ENCODE results near the gene PMM2. TPM values are rescaled to one million over a fixed set of nuclear protein-coding genes. Genes with fewer than 3 reads are reported as not detected.
A peak's percentile ranks its signal among the peaks of the same experiment; 100 is the strongest.

PMM2 gene
- total and polyA plus RNA-seq, 2 experiments from 2014 or later, result 28.4 to 31.3 TPM

DNA sequence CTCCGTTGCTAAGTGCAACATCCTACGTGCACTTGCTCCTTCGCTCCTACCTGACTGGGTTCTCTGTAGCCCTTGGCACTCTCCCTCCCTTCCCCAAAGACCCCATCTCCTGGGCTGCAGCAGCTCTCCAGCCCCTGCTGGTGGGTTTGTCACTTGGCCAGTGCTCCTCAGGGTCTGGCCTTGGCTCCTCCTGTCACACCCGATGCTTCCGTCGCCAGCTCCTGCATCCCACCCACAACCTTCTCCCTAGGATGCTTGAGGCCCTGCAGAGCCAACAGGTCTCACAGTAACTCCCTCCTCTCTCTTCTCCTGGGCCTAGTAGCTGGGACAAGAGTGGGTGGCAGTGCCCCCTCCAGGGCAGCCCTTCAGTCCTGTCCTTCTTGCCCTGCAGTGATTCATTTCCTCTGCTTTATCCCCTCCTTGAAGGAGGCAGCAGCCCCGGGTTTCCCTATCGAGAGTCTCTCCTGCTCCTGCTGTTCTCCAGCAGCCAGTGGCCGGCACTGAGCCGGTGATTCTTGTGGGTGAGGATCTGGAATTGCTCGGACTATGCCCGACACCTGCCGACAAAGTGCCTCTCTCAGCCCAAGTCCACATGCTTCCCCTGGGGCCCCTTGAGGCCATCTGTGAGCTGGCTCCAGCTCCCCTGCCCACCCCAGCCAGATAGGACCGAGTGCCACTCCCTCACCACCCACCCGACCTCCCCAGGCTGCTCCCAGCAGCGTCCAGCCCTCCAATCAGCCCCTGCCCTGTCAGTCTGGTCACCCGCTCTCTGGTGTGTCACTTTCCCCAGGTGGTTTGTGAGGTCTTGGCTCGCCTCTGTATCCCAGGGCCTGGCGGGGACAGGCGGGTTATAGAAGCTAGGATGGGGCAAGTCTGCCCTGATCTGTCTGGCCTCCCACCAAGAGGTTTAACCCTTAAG, 88.3 kb downstream of the PMM2 start:
- no peak for TF ChIP-seq EZH2phosphoT487 (IDR thresholded peaks at IDR 0.05; ENCODE audit: low read depth, severe bottlenecking, unreplicated experiment)
- TF ChIP-seq, protein P1, sequence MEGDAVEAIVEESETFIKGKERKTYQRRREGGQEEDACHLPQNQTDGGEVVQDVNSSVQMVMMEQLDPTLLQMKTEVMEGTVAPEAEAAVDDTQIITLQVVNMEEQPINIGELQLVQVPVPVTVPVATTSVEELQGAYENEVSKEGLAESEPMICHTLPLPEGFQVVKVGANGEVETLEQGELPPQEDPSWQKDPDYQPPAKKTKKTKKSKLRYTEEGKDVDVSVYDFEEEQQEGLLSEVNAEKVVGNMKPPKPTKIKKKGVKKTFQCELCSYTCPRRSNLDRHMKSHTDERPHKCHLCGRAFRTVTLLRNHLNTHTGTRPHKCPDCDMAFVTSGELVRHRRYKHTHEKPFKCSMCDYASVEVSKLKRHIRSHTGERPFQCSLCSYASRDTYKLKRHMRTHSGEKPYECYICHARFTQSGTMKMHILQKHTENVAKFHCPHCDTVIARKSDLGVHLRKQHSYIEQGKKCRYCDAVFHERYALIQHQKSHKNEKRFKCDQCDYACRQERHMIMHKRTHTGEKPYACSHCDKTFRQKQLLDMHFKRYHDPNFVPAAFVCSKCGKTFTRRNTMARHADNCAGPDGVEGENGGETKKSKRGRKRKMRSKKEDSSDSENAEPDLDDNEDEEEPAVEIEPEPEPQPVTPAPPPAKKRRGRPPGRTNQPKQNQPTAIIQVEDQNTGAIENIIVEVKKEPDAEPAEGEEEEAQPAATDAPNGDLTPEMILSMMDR (IDR thresholded peaks at IDR 0.05; ENCODE audit: poor library complexity), result peak; percentile 4
- peak overlapping the region; percentile 53 for H3K4me2 ChIP-seq
- 38% methylated on average over 18 of the region's 20 CpGs for WGBS (ENCODE audit: low lambda C conversion rate, missing lambda C conversion rate)

DNA sequence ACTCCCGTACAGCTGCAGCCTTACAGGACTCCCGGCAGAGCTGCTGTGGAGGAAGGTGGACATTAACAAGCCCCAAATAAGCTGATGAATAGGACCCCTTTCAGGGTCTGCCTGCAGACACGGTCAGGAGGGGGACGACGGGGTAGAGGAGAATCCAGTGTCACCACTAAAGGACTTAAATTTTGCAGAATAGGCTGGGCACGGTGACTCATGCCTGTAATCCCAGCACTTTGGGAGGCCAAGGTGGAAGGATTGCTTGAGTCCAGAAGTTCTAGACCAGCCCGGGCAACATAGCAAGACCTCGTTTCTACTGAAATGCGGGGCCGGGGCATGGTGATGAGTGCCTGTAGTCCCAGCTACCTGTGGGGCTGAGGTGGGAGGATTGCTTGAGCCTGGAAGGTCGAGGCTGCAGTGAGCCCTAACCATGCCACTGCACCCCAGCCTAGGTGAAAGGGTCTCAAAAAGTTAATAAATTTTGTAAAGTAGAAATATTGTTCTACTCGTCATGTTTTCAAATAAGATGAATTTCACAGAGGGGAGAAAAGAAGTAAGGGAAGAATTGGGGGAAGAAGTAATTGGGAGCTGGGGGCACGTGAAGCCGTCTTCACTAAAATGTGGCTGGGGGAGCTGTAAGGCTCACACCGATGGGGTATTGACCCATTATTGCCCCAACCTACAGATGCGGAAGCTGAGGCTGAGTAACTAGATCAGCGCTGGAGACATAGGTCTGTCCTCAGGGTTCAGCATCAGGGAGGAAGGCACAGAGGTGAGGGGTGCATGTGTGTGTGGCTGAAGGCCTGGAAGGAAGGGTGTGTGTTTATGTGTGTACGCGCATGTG, 89.2 kb downstream of the PMM2 start:
- no peak overlapping the region for H2AFZ ChIP-seq
- no peak overlapping the region for H3K4me3 ChIP-seq
- no peaks in the 10 kb centered on the region for H3K9me2 ChIP-seq (replicated peaks; ENCODE audit: insufficient read depth)
- peaks cover 25% of the 10 kb centered on the region for H3K4me1 ChIP-seq (ENCODE audit: insufficient read depth)
- no peak overlapping the region for H3K4me2 ChIP-seq
- 82% methylated on average over 19 of the region's 19 CpGs for WGBS (ENCODE audit: low lambda C conversion rate, missing lambda C conversion rate)
- H4K20me1 ChIP-seq (ENCODE audit: insufficient read depth, poor library complexity, severe bottlenecking), result no peaks in the 10 kb centered on the region
- H3K79me2 ChIP-seq, result no peaks in the 10 kb centered on the region
- H3K36me3 ChIP-seq (replicated peaks; ENCODE audit: insufficient read depth, low read depth), result no peaks in the 10 kb centered on the region
- H3K27ac ChIP-seq, result peak overlapping the region; percentile 80
- no peaks in the 10 kb centered on the region for H3K27me3 ChIP-seq
- H3K9me3 ChIP-seq (ENCODE audit: low read depth), result no peaks in the 10 kb centered on the region
- no peak for DNase-seq (ENCODE audit: low spot score)
- TF ChIP-seq, protein P1 (IDR thresholded peaks at IDR 0.05; ENCODE audit: poor library complexity), result no peak

More for the DNA sequence above, 88.3 kb downstream of the PMM2 start:
- Histone ChIP-seq H3K9me2 (replicated peaks; ENCODE audit: insufficient read depth) (no peaks in the 10 kb centered on the region), H3K9me3 (ENCODE audit: low read depth) (no peaks in the 10 kb centered on the region), H2AFZ (no peak overlapping the region), H3K79me2 (no peaks in the 10 kb centered on the region), H3K4me3 (no peak overlapping the region), H3K36me3 (replicated peaks; ENCODE audit: insufficient read depth, low read depth) (no peaks in the 10 kb centered on the region), H3K4me1 (ENCODE audit: insufficient read depth) (peaks cover 25% of the 10 kb centered on the region), H4K20me1 (ENCODE audit: insufficient read depth, poor library complexity, severe bottlenecking) (no peaks in the 10 kb centered on the region), H3K27me3 (no peaks in the 10 kb centered on the region), H3K27ac (peak overlapping the region; percentile 80)
- peak; percentile 81 for DNase-seq (ENCODE audit: low spot score)

DNA sequence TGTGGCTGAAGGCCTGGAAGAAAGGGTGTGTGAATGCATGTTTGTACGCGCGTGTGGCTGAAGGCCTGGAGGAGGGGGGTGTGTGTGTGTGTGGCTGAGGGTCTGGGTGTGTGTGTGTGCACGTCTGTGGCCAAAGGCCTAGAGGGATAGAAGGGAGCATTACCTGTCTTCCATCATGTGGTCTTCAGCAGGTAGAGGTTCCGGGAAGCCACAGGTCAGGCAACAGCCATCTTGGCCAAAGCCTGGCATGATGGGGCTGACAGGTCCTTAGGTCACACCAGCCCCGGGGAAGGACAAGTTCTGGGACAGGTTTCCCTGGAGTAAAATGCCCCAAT, 89.8 kb downstream of the PMM2 start:
- no peaks in the 10 kb centered on the region for H3K9me2 ChIP-seq (replicated peaks; ENCODE audit: insufficient read depth)
- H3K4me2 ChIP-seq, result no peak overlapping the region
- 93% methylated on average over 6 of the region's 6 CpGs for WGBS (ENCODE audit: low lambda C conversion rate, missing lambda C conversion rate)
- DNase-seq (ENCODE audit: low spot score), result no peak
- no peaks in the 10 kb centered on the region for H3K36me3 ChIP-seq (replicated peaks; ENCODE audit: insufficient read depth, low read depth)
- no peaks in the 10 kb centered on the region for H3K9me3 ChIP-seq (ENCODE audit: low read depth)
- no peak overlapping the region for H3K27ac ChIP-seq
- H4K20me1 ChIP-seq (ENCODE audit: insufficient read depth, poor library complexity, severe bottlenecking), result no peaks in the 10 kb centered on the region
- no peaks in the 10 kb centered on the region for H3K79me2 ChIP-seq
- no peak overlapping the region for H2AFZ ChIP-seq
- H3K4me3 ChIP-seq, result no peak overlapping the region
- H3K4me1 ChIP-seq (ENCODE audit: insufficient read depth), result peaks cover 25% of the 10 kb centered on the region
- TF ChIP-seq EZH2phosphoT487 (IDR thresholded peaks at IDR 0.05; ENCODE audit: low read depth, severe bottlenecking, unreplicated experiment) (no peak), EZH2 (IDR thresholded peaks at IDR 0.05; ENCODE audit: borderline replicate concordance) (no peak)
- TF ChIP-seq, protein P1 (IDR thresholded peaks at IDR 0.05; ENCODE audit: poor library complexity), result no peak
- no peaks in the 10 kb centered on the region for H3K27me3 ChIP-seq

All from hepatocyte (in vitro differentiated cells).